ENCODE measurements around the gene BIRC6. TPM values are rescaled to one million over a fixed set of nuclear protein-coding genes. Genes with fewer than 3 reads are reported as not detected.
"Not testable (repeated sequence)": the region's sequence is repeated elsewhere in the genome, so short reads cannot be mapped to it uniquely, and the experiment has no call there.

Gene BIRC6
- polyA plus RNA-seq, 1 donor, result 49.5 TPM

DNA sequence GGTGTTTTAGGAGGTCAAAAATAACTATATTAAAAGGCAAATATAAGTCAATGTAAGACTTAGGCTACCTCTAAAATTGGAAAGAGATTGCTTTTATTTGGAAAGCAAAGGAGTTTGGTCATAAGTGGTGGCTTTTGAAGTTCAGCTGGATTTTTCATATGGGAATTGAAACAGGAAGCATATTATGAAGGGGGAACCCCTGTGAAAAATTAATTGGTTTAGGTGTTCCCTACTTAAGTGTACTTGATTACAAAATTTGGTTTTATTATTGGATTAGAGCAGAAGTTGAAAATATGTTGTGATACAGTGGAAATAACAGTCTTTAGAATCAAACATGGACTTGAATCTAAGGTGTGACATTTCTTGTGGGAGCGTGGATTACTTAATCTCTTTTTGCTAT, 149.6 kb downstream of the BIRC6 start:
- no peak for DNase-seq

- DNase-seq, result no peak
Observed at GRCh38 chr2:32514946-32515345, 158.1 kb downstream of the BIRC6 start.

GRCh38 chr2:32516567-32516966, 159.7 kb downstream of the BIRC6 start:
- no peak for DNase-seq

DNA sequence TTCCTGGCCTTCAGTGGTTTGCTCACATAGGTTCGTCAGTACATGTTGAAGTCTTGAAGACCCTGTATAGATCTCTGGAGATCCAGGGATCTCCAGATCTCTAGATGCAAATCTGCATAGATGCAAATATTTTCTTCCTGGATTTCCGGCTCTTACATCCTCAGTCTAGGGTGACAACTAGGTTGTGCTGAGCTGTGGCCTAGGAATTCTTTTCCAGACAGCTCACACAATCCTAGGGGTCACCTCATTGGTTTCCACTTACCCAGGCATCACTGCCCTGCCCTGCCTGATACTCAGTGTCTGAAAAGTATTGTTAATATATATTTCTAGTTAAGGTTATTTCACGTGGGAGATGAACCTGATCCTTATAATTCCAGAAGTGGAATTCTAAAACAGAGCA, 165.9 kb downstream of the BIRC6 start:
- DNase-seq, result no peak

DNA sequence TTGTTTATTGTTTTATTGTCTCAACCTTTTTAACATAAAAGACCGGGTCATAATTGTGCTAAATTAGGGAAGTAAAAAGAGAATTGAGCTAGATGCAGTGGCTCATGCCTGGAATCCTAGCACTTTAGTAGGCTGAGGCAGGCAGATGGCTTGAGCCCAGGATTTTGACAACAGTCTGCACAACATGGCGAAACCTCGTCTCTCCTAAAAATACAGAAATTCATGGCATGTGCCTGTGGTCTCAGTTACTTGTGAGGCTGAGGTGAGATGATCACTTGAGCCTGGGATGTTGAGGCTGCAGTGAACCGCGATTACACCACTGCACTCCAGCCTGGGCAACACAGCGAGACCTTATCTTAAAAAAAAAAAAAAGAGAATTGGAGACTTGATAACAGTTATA, 166.9 kb downstream of the BIRC6 start:
- no peak for DNase-seq

GRCh38 chr2:32532341-32532740, 175.5 kb downstream of the BIRC6 start:
- DNase-seq, result no peak

DNA sequence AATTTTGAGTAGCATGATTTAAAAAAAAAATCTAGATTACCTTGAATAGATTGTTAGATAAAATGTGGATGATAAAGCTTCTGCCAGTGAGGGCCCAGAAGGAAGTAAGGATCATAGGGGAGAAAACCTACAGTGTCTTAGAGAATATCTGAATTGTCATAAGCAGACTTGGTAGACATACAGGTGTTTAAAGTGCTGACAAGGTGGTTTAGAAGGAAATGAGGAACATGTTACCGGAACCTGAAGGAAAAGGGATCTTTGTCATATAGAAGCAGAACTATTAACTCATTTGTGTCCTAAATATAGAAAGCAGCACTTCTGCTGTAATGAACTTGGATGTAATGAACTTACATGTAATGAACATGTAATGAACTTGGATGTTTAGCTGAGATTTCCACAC, 176.1 kb downstream of the BIRC6 start:
- no peak for DNase-seq

- DNase-seq, result no peak
Observed at GRCh38 chr2:32534831-32535230, 178.0 kb downstream of the BIRC6 start.

DNA sequence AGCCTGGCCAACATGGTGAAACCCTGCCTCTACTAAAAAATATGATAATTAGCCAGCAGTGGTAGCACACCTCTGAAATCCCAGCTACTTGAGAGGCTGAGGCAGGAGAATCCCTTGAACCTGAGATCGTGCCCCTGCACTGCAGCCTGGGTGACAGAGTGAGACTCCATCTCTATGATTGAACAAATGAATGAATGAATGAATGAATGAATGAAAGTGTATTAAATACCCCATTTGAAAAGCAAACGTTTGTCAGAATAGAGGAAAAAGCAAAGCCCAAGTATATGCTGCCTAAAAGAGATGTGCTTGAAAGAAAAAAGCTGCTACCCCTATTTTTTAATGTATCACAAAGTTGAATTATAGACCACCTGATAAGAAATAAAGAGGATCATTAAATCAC, 181.9 kb downstream of the BIRC6 start:
- no peak for DNase-seq

DNA sequence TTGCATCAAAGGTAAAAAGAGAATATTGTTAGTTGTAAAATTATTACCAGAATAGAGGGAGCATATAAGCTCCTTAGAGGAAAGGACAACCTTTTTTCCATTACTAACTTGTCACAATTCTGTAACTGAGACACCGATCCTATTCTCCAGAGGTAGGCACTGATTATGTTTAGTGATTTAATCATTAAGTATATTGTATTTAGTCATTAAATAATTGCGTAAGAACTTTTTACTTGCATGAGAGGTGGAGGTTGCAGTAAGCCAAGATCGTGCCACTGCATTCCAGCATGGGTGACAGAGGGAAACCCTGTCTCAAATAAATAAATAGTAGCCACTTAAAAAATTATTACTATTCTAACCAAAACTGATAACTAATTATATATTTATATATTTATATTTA, 195.7 kb downstream of the BIRC6 start:
- not testable (repeated sequence) for DNase-seq

DNA sequence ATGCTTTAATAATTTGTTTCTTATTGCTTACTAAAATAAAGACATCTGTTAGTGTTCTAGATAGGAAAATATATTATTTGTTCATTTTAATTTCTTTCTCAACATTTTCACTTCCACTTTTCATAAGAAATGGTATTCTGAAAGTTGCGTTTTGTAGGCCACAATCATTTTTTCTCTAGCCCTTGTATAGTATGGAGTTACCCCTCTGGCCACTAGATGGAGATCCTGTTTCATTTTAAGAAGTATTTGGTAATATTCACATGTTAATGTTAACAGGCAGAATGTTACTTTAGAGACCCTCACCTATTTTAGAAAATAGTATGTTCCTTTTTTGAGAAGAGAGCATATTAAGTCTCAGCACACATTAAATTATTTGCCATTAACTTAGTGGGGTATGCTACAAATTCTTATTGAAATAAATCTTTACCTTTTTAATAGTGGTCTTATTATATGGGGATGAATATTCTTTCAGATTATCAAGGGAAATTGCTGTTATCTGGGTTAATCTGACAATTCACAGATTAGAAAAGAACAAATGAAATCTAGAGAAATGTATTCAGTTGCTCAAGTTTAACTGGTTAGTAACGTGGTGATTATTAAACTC, 197.1 kb downstream of the BIRC6 start:
- peak; percentile 29 for DNase-seq

DNA sequence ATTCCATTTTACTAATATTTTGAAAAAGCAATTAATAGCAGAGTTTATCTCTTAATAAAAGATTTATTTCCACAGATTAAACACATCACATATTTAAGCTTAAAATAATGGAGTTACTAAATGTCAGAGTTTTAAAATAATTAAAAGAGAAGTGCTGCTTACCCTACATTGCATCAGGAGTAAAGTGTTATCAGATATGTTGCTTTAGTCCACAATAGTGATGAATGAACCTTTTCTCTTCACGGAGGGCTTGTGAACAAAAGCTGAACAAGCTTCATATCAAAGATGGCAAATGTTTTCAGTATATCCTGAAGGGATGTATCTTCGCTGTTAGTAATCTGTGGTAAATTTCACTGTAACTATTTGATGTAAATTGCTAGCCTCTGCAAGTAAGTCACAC, 201.7 kb downstream of the BIRC6 start:
- DNase-seq, result no peak

GRCh38 chr2:32559136-32559535, 202.3 kb downstream of the BIRC6 start:
- no peak for DNase-seq

GRCh38 chr2:32562906-32563305, 206.1 kb downstream of the BIRC6 start:
- DNase-seq, result no peak

GRCh38 chr2:32564417-32565035, 207.7 kb downstream of the BIRC6 start:
- no peak for DNase-seq

- DNase-seq, result no peak
Observed at GRCh38 chr2:32565902-32566301, 209.1 kb downstream of the BIRC6 start.

GRCh38 chr2:32572030-32572429, 215.2 kb downstream of the BIRC6 start:
- DNase-seq, result no peak

DNA sequence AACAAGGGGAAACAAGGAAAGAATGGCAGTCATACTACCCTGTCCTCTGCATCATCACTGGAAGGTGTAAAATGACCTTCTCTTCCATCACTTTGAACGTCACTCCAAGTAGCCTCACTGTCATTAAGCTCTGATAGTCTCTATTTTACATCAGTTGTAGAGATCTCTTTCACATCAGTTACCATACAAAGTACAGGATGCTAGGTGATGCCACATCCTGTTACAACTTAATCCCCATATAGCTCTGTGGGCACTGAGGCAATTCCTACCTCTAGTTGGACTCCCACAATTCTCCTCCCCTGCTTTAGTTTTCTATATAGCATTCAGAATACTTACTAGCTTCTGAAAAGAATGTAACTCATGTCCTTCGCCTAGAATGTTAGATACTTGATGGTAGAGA, 215.9 kb downstream of the BIRC6 start:
- DNase-seq, result no peak

- DNase-seq, result no peak
Observed at GRCh38 chr2:32591669-32592463, 235.0 kb downstream of the BIRC6 start.

DNA sequence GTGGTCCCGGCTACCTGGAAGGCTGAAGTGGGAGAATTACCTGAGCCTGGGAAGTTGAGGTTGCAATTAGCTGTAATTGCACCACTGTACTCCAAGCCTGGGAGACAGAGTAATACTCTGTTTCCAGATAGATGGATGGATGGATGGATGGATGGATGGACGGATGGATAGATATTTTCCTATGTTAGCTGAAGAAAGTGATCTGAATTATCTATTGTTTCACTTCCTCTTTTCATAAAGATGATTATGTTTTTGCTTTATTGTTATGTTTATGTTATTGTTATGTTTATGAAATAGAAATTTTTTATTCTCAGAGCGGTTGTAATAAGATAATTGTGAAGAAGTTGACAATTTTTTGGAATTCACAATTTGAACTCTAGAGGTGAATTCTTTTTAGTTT, 237.8 kb downstream of the BIRC6 start:
- DNase-seq, result no peak

DNA sequence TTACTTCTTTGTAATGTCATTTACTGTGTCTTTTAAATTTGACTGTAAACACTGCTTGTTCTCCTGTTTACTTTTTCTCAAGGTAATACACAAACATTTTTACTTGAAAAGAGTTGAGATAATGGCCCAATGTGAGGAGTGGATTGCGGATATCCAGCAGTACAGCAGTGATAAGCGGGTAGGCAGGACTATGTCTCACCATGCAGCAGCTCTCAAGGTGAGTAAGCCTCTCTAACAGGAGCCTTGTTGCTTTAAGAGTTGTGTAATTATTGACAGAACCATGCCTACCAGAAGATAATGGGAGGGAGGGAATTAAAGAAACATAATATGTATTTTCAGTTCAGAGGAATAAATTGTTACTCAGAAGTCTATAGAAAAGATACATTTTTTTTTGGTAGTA, 254.5 kb downstream of the BIRC6 start:
- DNase-seq, result no peak

GRCh38 chr2:32611771-32612170, 254.9 kb downstream of the BIRC6 start:
- no peak for DNase-seq

- DNase-seq, result no peak
Observed at GRCh38 chr2:32614084-32614483, 257.3 kb downstream of the BIRC6 start.

GRCh38 chr2:32617599-32618189, 260.9 kb downstream of the BIRC6 start:
- DNase-seq, result no peak
